GM23338 (cell line): ENCODE measurements around the gene TRIOBP. TPM values are rescaled to one million over a fixed set of nuclear protein-coding genes. Genes with fewer than 3 reads are reported as not detected.

Source experiments
- ATAC-seq: fragments of 200-7000 bp; cut with Tn5 transposase; 3 replicates; pipeline ENCODE4 v1.9.1; 2020
- DNase-seq: peaks from one replicate; pipeline ENCODE4 v3.0.0-alpha.2; 2015; ENCODE audit warnings: low spot score
- H2AFZ ChIP-seq: fragments of 200-600 bp; sonication (generic); 2 replicates; pipeline ENCODE4 v1.8.0; 2016; ENCODE audit warnings: antibody characterized with exemption, mild to moderate bottlenecking, moderate library complexity
- H3F3A ChIP-seq: fragments of 200-600 bp; sonication (generic); replicated peaks from 2 replicates; pipeline ENCODE4 v1.8.0; 2017; ENCODE audit warnings: antibody characterized with exemption, mixed run types, low read depth
- H3K27ac ChIP-seq: fragments of 200-600 bp; sonication (generic); 2 replicates; pipeline ENCODE4 v1.6.1; 2016; ENCODE audit warnings: low read depth
- H3K27me3 ChIP-seq: fragments of 200-600 bp; sonication (generic); 2 replicates; pipeline ENCODE4 v1.8.0; 2016; ENCODE audit warnings: mild to moderate bottlenecking, mixed run types, moderate library complexity; ENCODE audit not compliant: insufficient read depth
- H3K36me3 ChIP-seq: fragments of 200-600 bp; sonication (generic); 2 replicates; pipeline ENCODE4 v1.8.0; 2016; ENCODE audit warnings: mild to moderate bottlenecking; ENCODE audit not compliant: insufficient read depth
- H3K4me1 ChIP-seq: fragments of 200-600 bp; sonication (generic); 2 replicates; pipeline ENCODE4 v1.8.0; 2016; ENCODE audit warnings: mild to moderate bottlenecking, moderate library complexity; ENCODE audit not compliant: insufficient read depth
- H3K4me2 ChIP-seq: fragments of 200-600 bp; sonication (generic); 2 replicates; pipeline ENCODE4 v1.7.1; 2017; ENCODE audit warnings: mixed run types
- H3K4me3 ChIP-seq: fragments of 200-600 bp; sonication (generic); 2 replicates; pipeline ENCODE4 v1.6.1; 2016; ENCODE audit warnings: mixed run types
- H3K79me2 ChIP-seq: fragments of 200-600 bp; sonication (generic); replicated peaks from 2 replicates; pipeline ENCODE4 v1.8.0; 2017; ENCODE audit warnings: mild to moderate bottlenecking; ENCODE audit not compliant: insufficient read depth
- H3K9me2 ChIP-seq: fragments of 200-600 bp; sonication (generic); 2 replicates; pipeline ENCODE4 v1.8.0; 2017; ENCODE audit not compliant: insufficient read depth
- H4K20me1 ChIP-seq: fragments of 200-600 bp; sonication (generic); replicated peaks from 2 replicates; pipeline ENCODE4 v1.8.0; 2017; ENCODE audit warnings: mild to moderate bottlenecking; ENCODE audit not compliant: insufficient read depth
- H3K27ac Mint-ChIP-seq: 2 replicates; pipeline ENCODE4 v1.8.0; 2020; ENCODE audit warnings: inconsistent platforms, mild to moderate bottlenecking, moderate library complexity, mixed read lengths
- H3K27me3 Mint-ChIP-seq: 3 replicates; pipeline ENCODE4 v1.8.0; 2022; ENCODE audit warnings: low read depth, mild to moderate bottlenecking, moderate library complexity, mixed read lengths, inconsistent platforms; ENCODE audit not compliant: insufficient read depth, poor library complexity
- H3K36me3 Mint-ChIP-seq: 3 replicates; pipeline ENCODE4 v1.8.0; 2021; ENCODE audit warnings: low read depth, mild to moderate bottlenecking, inconsistent platforms, moderate library complexity, mixed read lengths
- H3K4me1 Mint-ChIP-seq: 3 replicates; pipeline ENCODE4 v1.8.0; 2020; ENCODE audit warnings: mild to moderate bottlenecking, inconsistent platforms, mixed read lengths
- H3K4me3 Mint-ChIP-seq: 3 replicates; pipeline ENCODE4 v1.8.0; 2021; ENCODE audit warnings: moderate library complexity, mild to moderate bottlenecking, inconsistent platforms, mixed read lengths
- H3K9me3 Mint-ChIP-seq: 3 replicates; pipeline ENCODE4 v1.8.0; 2020; ENCODE audit warnings: moderate library complexity, mild to moderate bottlenecking, inconsistent platforms, mixed read lengths
- CREB1 ChIP-seq: fragments of 250-450 bp; sonication (Bioruptor Pico); IDR thresholded peaks from 2 replicates; pipeline ENCODE4 v1.5.0; 2020; ENCODE audit warnings: low read depth, mild to moderate bottlenecking, moderate library complexity
- CTCF ChIP-seq, 2 experiments: fragments of 200-600 bp in 1 of 2; sonication (generic) in 1 of 2; conservative IDR thresholded peaks; 2 replicates each; pipeline versions ENCODE4 v1.5.1 to v1.6.1; 2016 to 2017; ENCODE audit warnings: antibody characterized with exemption in 2 of 2, low read depth in 2 of 2, mild to moderate bottlenecking in 2 of 2, moderate library complexity in 1 of 2
- JUNB ChIP-seq: IDR thresholded peaks from one replicate; pipeline ENCODE4 v1.6.1; 2016; ENCODE audit warnings: antibody characterized with exemption; ENCODE audit not compliant: unreplicated experiment
- NANOG ChIP-seq: IDR thresholded peaks from 2 replicates; pipeline ENCODE4 v1.6.1; 2016; ENCODE audit warnings: antibody characterized with exemption, borderline replicate concordance
- POLR2AphosphoS5 ChIP-seq: IDR thresholded peaks from 2 replicates; pipeline ENCODE4 v1.6.1; 2016; ENCODE audit warnings: antibody characterized with exemption, low read depth
- polyA plus RNA-seq: library from polyadenylated mRNA; unstranded; fragments of >200 nt; fragmentation: Nextera tagmentation; extraction: Ambion mirVana; gene quantifications from 2 replicates; pipeline ENCODE4 v1.2.1, GENCODE V29; 2016
- total RNA-seq: library from RNA; depleted of rRNA; stranded (reverse); fragments of >200 nt; shearing (Covaris generic); gene quantifications from 2 replicates; pipeline ENCODE4 v1.2.3, GENCODE V29; 2014
- TF ChIP-seq, protein P1 (sequence below): fragments of 250-450 bp; sonication (Bioruptor Pico); IDR thresholded peaks from 2 replicates; pipeline ENCODE4 v1.5.0; 2020; ENCODE audit warnings: mild to moderate bottlenecking, moderate library complexity

Gene TRIOBP
- total and polyA plus RNA-seq, 2 experiments from 2014 or later, result 21.4 to 48.4 TPM

- TF ChIP-seq, protein P1, sequence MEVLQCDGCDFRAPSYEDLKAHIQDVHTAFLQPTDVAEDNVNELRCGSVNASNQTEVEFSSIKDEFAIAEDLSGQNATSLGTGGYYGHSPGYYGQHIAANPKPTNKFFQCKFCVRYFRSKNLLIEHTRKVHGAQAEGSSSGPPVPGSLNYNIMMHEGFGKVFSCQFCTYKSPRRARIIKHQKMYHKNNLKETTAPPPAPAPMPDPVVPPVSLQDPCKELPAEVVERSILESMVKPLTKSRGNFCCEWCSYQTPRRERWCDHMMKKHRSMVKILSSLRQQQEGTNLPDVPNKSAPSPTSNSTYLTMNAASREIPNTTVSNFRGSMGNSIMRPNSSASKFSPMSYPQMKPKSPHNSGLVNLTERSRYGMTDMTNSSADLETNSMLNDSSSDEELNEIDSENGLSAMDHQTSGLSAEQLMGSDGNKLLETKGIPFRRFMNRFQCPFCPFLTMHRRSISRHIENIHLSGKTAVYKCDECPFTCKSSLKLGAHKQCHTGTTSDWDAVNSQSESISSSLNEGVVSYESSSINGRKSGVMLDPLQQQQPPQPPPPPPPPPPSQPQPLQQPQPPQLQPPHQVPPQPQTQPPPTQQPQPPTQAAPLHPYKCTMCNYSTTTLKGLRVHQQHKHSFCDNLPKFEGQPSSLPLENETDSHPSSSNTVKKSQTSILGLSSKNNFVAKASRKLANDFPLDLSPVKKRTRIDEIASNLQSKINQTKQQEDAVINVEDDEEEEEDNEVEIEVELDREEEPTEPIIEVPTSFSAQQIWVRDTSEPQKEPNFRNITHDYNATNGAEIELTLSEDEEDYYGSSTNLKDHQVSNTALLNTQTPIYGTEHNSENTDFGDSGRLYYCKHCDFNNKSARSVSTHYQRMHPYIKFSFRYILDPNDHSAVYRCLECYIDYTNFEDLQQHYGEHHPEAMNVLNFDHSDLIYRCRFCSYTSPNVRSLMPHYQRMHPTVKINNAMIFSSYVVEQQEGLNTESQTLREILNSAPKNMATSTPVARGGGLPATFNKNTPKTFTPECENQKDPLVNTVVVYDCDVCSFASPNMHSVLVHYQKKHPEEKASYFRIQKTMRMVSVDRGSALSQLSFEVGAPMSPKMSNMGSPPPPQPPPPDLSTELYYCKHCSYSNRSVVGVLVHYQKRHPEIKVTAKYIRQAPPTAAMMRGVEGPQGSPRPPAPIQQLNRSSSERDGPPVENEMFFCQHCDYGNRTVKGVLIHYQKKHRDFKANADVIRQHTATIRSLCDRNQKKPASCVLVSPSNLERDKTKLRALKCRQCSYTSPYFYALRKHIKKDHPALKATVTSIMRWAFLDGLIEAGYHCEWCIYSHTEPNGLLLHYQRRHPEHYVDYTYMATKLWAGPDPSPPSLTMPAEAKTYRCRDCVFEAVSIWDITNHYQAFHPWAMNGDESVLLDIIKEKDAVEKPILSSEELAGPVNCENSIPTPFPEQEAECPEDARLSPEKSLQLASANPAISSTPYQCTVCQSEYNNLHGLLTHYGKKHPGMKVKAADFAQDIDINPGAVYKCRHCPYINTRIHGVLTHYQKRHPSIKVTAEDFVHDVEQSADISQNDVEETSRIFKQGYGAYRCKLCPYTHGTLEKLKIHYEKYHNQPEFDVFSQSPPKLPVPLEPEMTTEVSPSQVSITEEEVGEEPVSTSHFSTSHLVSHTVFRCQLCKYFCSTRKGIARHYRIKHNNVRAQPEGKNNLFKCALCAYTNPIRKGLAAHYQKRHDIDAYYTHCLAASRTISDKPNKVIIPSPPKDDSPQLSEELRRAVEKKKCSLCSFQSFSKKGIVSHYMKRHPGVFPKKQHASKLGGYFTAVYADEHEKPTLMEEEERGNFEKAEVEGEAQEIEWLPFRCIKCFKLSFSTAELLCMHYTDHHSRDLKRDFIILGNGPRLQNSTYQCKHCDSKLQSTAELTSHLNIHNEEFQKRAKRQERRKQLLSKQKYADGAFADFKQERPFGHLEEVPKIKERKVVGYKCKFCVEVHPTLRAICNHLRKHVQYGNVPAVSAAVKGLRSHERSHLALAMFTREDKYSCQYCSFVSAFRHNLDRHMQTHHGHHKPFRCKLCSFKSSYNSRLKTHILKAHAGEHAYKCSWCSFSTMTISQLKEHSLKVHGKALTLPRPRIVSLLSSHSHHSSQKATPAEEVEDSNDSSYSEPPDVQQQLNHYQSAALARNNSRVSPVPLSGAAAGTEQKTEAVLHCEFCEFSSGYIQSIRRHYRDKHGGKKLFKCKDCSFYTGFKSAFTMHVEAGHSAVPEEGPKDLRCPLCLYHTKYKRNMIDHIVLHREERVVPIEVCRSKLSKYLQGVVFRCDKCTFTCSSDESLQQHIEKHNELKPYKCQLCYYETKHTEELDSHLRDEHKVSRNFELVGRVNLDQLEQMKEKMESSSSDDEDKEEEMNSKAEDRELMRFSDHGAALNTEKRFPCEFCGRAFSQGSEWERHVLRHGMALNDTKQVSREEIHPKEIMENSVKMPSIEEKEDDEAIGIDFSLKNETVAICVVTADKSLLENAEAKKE, result no peak
- TF ChIP-seq CTCF (conservative IDR thresholded peaks at IDR 0.05; ENCODE audit: low read depth in 2 of 2) (no peak), JUNB (no peak)
These were observed 37.5 kb downstream of the TRIOBP start (continued) for GRCh38 chr22:37734402-37734700.

DNA sequence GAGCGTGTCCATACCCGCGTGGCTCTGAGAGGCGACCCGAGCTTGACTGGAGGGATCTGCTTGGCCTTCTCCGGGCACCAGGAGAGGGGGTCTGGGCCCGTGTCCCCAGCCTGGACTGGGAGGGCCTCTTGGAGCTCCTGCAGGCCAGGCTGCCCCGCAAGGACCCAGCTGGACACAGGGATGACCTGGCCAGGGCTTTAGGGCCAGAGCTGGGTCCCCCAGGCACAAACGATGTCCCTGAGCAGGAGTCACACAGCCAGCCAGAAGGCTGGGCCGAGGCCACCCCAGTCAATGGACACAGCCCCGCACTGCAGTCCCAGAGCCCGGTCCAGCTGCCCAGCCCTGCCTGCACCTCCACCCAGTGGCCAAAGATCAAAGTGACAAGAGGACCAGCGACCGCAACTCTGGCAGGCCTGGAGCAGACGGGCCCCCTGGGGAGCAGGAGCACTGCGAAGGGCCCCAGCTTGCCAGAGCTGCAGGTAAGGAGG lies 38.2 kb downstream of the TRIOBP start:
- peaks cover 3% of the 10 kb centered on the region for H3K36me3 Mint-ChIP-seq
- H3K27me3 Mint-ChIP-seq, result peaks cover 36% of the 10 kb centered on the region
- H3F3A ChIP-seq, result no peaks in the 10 kb centered on the region

More for the DNA sequence above, 38.2 kb downstream of the TRIOBP start:
- no peak overlapping the region for H2AFZ ChIP-seq
- H3K4me1 ChIP-seq, result no peaks in the 10 kb centered on the region
- ATAC-seq, result peak; percentile 73
- peak; percentile 76 for DNase-seq
- H4K20me1 ChIP-seq, result peaks cover 5% of the 10 kb centered on the region; the same call in 1 of the 2 replicates
- no peaks in the 10 kb centered on the region for H3K9me2 ChIP-seq
- Mint-ChIP-seq H3K4me1 (no peaks in the 10 kb centered on the region), H3K27ac (no peak overlapping the region), H3K9me3 (no peaks in the 10 kb centered on the region), H3K4me3 (no peak overlapping the region)
- H3K79me2 ChIP-seq, result no peaks in the 10 kb centered on the region
- no peaks in the 10 kb centered on the region for H3K36me3 ChIP-seq
- no peak overlapping the region for H3K27ac ChIP-seq
- TF ChIP-seq POLR2AphosphoS5, result peak; percentile 9; the same call in 1 of the 2 replicates
- no peak for TF ChIP-seq NANOG
- TF ChIP-seq CTCF (conservative IDR thresholded peaks at IDR 0.05; ENCODE audit: low read depth in 2 of 2), result peak; percentile 35 to 63
- TF ChIP-seq CREB1 (CRISPR knock-in tag), result no peak
- no peak overlapping the region for H3K4me3 ChIP-seq
- H3K4me2 ChIP-seq, result no peak overlapping the region
- peaks cover 71% of the 10 kb centered on the region for H3K27me3 ChIP-seq
